Glomerular endothelial cell (primary cell): ENCODE measurements around the gene ZNF397. TPM values are rescaled to one million over a fixed set of nuclear protein-coding genes. Genes with fewer than 3 reads are reported as not detected.

ENCODE experiments used
- DNase-seq: peaks from one replicate; pipeline ENCODE4 v3.0.0-alpha.2; 2011; ENCODE audit warnings: low read depth, low spot score; ENCODE audit errors: extremely low read depth
- total RNA-seq: library from RNA; depleted of rRNA; stranded (reverse); fragments of >200 nt; gene quantifications from 2 replicates; pipeline ENCODE4 v1.2.3, GENCODE V29; 2015

The ZNF397 gene
- total RNA-seq, 1 donor from 2014 or later, result 7.0 TPM

- DNase-seq, result no peak
These were observed 5.0 kb downstream of the ZNF397 start for GRCh38 chr18:35245719-35246317.

GRCh38 chr18:35246831-35247230 lies 6.0 kb downstream of the ZNF397 start:
- DNase-seq, result no peak

GRCh38 chr18:35247412-35248249 lies 6.8 kb downstream of the ZNF397 start:
- no peak for DNase-seq

- DNase-seq, result no peak
These were observed 7.6 kb downstream of the ZNF397 start for GRCh38 chr18:35248429-35248828.

- DNase-seq, result no peak
These were observed 11.6 kb downstream of the ZNF397 start for GRCh38 chr18:35252466-35252865.

- DNase-seq, result no peak
These were observed 12.9 kb downstream of the ZNF397 start for GRCh38 chr18:35253655-35254287.

- DNase-seq, result no peak
These were observed 16.1 kb downstream of the ZNF397 start for GRCh38 chr18:35256947-35257346.

- no peak for DNase-seq
These were observed 23.6 kb downstream of the ZNF397 start for GRCh38 chr18:35264409-35264808.

- DNase-seq, result no peak
These were observed 26.4 kb downstream of the ZNF397 start for GRCh38 chr18:35267161-35267651.

- DNase-seq, result no peak
These were observed 27.0 kb downstream of the ZNF397 start for GRCh38 chr18:35267809-35268208.

- no peak for DNase-seq
These were observed 28.0 kb downstream of the ZNF397 start for GRCh38 chr18:35268821-35269220.

GRCh38 chr18:35271656-35272055 lies 30.8 kb downstream of the ZNF397 start:
- no peak for DNase-seq

GRCh38 chr18:35276267-35276666 lies 35.4 kb downstream of the ZNF397 start:
- no peak for DNase-seq

- no peak for DNase-seq
These were observed 36.8 kb downstream of the ZNF397 start for GRCh38 chr18:35277633-35278032.

- DNase-seq, result no peak
These were observed 37.3 kb downstream of the ZNF397 start for GRCh38 chr18:35278085-35278484.

- no peak for DNase-seq
These were observed 38.1 kb downstream of the ZNF397 start for GRCh38 chr18:35278969-35279368.

- DNase-seq, result peak; percentile 58
These were observed 41.5 kb downstream of the ZNF397 start for GRCh38 chr18:35282353-35282752.

GRCh38 chr18:35283923-35284794 lies 43.3 kb downstream of the ZNF397 start:
- DNase-seq, result no peak

GRCh38 chr18:35284841-35285240 lies 44.0 kb downstream of the ZNF397 start:
- no peak for DNase-seq

- DNase-seq, result no peak
These were observed 48.5 kb downstream of the ZNF397 start for GRCh38 chr18:35289293-35289692.

GRCh38 chr18:35289727-35290093 lies 48.9 kb downstream of the ZNF397 start:
- DNase-seq, result no peak
